C4-2B (cell line): ENCODE results near the gene LTO1.

Experiments used
- H3K27ac ChIP-seq: fragments of 450-650 bp; 2 replicates; pipeline ENCODE4 v1.5.1; 2017
- ZFX ChIP-seq: fragments of 450-650 bp; IDR thresholded peaks from 2 replicates; pipeline ENCODE4 v1.6.1; 2017
- TF ChIP-seq, protein P1 (sequence below): fragments of 450-650 bp; conservative IDR thresholded peaks from 2 replicates; pipeline ENCODE4 v1.5.1; 2017; ENCODE audit warnings: mild to moderate bottlenecking

Gene LTO1

GRCh38 chr11:69647390-69647748 lies 27.8 kb downstream of the LTO1 start:
- TF ChIP-seq, protein P1, sequence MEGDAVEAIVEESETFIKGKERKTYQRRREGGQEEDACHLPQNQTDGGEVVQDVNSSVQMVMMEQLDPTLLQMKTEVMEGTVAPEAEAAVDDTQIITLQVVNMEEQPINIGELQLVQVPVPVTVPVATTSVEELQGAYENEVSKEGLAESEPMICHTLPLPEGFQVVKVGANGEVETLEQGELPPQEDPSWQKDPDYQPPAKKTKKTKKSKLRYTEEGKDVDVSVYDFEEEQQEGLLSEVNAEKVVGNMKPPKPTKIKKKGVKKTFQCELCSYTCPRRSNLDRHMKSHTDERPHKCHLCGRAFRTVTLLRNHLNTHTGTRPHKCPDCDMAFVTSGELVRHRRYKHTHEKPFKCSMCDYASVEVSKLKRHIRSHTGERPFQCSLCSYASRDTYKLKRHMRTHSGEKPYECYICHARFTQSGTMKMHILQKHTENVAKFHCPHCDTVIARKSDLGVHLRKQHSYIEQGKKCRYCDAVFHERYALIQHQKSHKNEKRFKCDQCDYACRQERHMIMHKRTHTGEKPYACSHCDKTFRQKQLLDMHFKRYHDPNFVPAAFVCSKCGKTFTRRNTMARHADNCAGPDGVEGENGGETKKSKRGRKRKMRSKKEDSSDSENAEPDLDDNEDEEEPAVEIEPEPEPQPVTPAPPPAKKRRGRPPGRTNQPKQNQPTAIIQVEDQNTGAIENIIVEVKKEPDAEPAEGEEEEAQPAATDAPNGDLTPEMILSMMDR: no peak
- H3K27ac ChIP-seq: no peak overlapping the region

- H3K27ac ChIP-seq: peak overlapping the region; percentile 98; the same call in 1 of the 2 replicates
- no peak for TF ChIP-seq ZFX
- TF ChIP-seq, protein P1: no peak
Measured at GRCh38 chr11:69646493-69647389, 28.4 kb downstream of the LTO1 start.

DNA sequence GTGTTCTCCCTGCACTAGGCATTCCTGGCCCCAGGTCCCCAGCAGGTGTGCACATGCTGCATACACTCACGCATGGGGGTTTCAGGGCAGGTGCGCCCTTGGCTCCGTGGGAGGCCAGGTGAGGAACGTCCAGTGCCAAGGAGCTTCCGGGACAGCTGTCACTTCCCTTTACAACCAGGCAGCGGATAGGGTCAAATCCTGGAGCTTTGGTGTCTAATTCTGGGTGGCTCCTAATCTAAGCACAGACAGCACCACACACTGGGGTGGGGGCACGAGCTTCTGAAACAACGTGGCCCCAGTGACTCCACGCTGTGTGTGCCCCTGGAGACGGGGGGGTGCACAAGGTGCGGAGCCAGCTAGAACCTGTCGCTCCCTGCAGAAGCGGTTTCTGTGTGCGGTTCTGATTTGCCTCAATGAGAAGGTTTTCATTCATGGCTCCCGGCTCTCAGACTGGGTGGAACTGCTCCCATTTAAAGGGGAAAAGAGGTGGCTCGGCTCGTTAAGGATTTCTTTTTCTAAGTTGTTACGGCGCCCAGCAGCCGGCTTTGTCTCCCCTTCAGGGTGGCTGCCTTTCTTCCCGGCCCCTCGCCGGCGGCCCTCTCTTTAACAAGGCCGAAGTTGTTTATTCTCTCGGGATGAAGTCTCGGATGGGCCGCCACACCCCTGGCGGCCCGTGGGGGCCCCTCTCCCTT lies 29.2 kb downstream of the LTO1 start:
- H3K27ac ChIP-seq: peak overlapping the region; percentile 98
- no peak for TF ChIP-seq ZFX
- TF ChIP-seq, protein P1: no peak

GRCh38 chr11:69644962-69645675 lies 30.0 kb downstream of the LTO1 start:
- H3K27ac ChIP-seq: peak overlapping the region; percentile 98

DNA sequence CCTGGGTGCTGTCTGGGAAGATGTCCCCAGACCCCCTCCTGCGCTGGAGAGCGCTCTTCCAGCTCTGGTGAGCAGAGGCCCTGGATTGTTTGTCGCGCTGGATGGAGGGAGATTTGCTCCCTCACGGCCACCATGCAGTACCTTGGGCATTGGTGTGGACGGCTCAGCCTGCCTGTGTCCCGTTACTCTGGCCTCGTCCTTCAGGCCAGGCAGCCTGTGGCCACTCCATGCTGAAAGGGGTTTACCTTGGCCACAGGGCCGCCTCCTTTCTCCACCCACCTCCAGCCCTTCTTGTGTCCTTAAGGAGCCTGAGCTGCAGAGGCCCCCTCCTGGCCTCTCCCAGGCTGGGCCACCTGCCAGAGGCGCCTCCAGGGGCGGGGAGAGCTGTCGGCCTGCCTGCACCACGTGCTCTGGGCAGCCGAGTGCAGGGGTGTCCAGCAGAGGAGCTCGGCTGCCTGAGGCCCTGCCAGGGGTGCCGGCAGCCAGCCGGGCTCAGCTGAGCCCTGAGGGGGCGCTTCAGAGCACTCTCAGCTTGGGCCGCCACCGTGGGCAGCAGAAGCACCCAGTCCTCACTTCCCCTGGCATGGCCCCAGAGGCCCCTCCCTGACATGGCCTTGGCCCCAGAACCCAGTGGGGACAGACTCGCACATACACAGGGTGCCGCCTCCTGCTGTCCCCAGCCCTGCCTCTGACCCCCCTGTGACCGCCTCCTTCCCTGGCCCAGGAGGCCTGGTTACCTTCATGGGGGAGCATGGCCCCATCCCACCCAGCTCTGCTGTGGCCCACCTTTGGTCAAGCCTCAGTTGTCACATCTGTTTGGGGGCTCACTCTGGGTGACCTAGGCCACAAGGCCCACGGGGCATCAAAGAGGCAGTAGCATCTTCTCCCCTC lies 30.8 kb downstream of the LTO1 start:
- TF ChIP-seq ZFX: 0 out of 2 replicates have a peak, but pooled peaks have one; percentile 41
- TF ChIP-seq, protein P1: no peak
- peak overlapping the region; percentile 98 for H3K27ac ChIP-seq

More at GRCh38 chr11:69644962-69645675, 30.0 kb downstream of the LTO1 start:
- TF ChIP-seq, protein P1: no peak
- no peak for TF ChIP-seq ZFX

DNA sequence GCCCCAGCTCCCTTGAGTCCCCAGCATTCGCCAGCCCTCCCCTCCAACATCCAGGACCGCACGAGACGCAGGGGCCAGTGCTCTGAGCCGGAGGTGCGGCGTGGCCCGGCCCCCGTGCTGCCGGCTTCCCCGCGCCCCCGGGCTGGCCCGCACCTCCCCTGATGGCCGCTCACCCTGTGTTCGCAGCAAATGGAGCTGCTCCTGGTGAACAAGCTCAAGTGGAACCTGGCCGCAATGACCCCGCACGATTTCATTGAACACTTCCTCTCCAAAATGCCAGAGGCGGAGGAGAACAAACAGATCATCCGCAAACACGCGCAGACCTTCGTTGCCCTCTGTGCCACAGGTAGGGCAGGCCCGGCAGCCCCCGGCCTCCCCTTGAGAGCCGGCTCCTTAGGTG lies 31.5 kb downstream of the LTO1 start:
- TF ChIP-seq, protein P1: peak; percentile 71
- no peak for TF ChIP-seq ZFX
- peak overlapping the region; percentile 98 for H3K27ac ChIP-seq
